ENCODE data around the gene PDE8B.

DNA sequence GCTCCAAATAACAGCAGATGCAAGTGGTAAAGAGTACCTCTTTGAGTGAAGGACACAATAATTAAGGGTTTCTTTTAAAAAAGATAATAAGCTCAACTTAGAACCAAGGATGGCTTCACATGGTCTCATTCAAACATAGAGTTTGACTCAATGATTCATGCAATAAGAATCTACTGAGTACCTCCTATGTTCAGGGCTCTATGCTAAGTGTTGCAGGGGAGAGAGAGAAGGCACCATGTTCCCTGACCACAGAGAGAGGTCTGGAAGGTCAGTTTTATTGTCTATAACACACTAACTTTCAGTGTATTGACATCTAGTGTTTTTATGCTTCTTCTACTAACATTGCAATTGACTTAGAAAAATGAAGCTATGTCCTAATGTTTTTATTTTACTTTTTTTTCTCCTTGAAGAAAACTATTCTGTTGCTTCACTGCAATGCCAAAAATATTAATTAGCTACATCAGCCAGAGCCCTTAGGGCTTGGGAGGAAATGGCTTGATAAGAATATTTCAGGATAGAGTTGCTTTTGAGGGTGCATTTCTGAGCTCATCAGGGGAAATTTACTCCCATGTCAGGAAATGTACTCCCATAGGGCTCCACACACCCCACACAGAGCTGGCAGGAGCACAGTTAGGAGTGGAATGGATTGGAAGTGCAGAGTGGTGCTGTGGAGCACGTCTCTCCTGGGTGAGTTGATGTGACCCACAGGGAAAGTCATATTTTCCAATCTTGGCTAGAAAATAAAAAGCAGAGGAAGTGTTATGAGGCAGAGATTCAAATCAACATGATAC lies 106.6 kb downstream of the PDE8B start:
- TF ChIP-seq POLR2A (IDR thresholded peaks at IDR 0.05; ENCODE audit: borderline replicate concordance, extremely low read depth, insufficient read depth, insufficient read length) (no peak), POLR2AphosphoS5 (IDR thresholded peaks at IDR 0.05; ENCODE audit: low read depth, low read length) (no peak), EZH2 (IDR thresholded peaks at IDR 0.05) (no peak), EZH2phosphoT487 (IDR thresholded peaks at IDR 0.05; ENCODE audit: borderline replicate concordance) (no peak), SP1 (IDR thresholded peaks at IDR 0.05; ENCODE audit: low read depth) (no peak)
- TF ChIP-seq, protein P1, sequence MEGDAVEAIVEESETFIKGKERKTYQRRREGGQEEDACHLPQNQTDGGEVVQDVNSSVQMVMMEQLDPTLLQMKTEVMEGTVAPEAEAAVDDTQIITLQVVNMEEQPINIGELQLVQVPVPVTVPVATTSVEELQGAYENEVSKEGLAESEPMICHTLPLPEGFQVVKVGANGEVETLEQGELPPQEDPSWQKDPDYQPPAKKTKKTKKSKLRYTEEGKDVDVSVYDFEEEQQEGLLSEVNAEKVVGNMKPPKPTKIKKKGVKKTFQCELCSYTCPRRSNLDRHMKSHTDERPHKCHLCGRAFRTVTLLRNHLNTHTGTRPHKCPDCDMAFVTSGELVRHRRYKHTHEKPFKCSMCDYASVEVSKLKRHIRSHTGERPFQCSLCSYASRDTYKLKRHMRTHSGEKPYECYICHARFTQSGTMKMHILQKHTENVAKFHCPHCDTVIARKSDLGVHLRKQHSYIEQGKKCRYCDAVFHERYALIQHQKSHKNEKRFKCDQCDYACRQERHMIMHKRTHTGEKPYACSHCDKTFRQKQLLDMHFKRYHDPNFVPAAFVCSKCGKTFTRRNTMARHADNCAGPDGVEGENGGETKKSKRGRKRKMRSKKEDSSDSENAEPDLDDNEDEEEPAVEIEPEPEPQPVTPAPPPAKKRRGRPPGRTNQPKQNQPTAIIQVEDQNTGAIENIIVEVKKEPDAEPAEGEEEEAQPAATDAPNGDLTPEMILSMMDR (IDR thresholded peaks at IDR 0.05 in 2 of 3, conservative IDR thresholded peaks at IDR 0.05 in 1 of 3; ENCODE audit: borderline replicate concordance in 1 of 3, insufficient read depth in 1 of 3, low read depth in 2 of 3, low read length in 2 of 3), result no peak
- TF ChIP-seq, protein P2, sequence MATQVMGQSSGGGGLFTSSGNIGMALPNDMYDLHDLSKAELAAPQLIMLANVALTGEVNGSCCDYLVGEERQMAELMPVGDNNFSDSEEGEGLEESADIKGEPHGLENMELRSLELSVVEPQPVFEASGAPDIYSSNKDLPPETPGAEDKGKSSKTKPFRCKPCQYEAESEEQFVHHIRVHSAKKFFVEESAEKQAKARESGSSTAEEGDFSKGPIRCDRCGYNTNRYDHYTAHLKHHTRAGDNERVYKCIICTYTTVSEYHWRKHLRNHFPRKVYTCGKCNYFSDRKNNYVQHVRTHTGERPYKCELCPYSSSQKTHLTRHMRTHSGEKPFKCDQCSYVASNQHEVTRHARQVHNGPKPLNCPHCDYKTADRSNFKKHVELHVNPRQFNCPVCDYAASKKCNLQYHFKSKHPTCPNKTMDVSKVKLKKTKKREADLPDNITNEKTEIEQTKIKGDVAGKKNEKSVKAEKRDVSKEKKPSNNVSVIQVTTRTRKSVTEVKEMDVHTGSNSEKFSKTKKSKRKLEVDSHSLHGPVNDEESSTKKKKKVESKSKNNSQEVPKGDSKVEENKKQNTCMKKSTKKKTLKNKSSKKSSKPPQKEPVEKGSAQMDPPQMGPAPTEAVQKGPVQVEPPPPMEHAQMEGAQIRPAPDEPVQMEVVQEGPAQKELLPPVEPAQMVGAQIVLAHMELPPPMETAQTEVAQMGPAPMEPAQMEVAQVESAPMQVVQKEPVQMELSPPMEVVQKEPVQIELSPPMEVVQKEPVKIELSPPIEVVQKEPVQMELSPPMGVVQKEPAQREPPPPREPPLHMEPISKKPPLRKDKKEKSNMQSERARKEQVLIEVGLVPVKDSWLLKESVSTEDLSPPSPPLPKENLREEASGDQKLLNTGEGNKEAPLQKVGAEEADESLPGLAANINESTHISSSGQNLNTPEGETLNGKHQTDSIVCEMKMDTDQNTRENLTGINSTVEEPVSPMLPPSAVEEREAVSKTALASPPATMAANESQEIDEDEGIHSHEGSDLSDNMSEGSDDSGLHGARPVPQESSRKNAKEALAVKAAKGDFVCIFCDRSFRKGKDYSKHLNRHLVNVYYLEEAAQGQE (IDR thresholded peaks at IDR 0.05; ENCODE audit: low read depth), result no peak
- TF ChIP-seq, protein P3, sequence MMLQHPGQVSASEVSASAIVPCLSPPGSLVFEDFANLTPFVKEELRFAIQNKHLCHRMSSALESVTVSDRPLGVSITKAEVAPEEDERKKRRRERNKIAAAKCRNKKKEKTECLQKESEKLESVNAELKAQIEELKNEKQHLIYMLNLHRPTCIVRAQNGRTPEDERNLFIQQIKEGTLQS (IDR thresholded peaks at IDR 0.05), result no peak
- TF ChIP-seq, protein P4, sequence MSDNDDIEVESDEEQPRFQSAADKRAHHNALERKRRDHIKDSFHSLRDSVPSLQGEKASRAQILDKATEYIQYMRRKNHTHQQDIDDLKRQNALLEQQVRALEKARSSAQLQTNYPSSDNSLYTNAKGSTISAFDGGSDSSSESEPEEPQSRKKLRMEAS (IDR thresholded peaks at IDR 0.05), result no peak

Measured in HCT116 (cell line).